Vagina (tissue), 2 donors: ENCODE data around the gene NTNG1.

Experiments used
- POLR2A ChIP-seq, 2 donors: fragments of 450-650 bp; IDR thresholded peaks; one replicate each; pipeline ENCODE4 v1.6.1; 2017; ENCODE audit warnings: antibody characterized with exemption in 2 of 2, mild to moderate bottlenecking in 2 of 2, moderate library complexity in 2 of 2
- TF ChIP-seq, protein P1 (sequence below), 3 experiments: fragments of 450-650 bp in 2 of 3; fragments of 200-600 bp in 1 of 3; sonication (generic) in 1 of 3; IDR thresholded peaks; one replicate each; pipeline ENCODE4 v1.5.1; 2017 to 2019; ENCODE audit warnings: antibody characterized with exemption in 3 of 3, mild to moderate bottlenecking in 2 of 3, moderate library complexity in 2 of 3

DNA sequence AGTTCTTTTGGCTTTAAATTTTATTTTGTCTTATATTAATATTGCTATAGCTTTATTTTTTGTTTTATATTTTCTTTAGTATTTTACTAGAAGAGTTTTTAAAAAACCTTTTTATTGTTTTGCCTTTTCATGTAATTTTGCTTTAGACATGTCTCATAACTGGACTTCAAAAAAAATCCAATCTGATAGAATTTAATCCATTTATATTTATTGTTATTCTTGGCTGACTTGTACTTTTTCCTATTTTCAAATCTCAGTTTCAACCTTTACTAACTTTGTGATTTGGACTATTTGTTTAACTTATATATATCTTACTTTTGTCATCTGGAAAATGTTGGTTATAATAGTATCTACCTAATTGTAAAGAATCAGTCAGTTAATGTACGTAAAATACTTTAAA lies 61.2 kb downstream of the NTNG1 start:
- TF ChIP-seq, protein P1, sequence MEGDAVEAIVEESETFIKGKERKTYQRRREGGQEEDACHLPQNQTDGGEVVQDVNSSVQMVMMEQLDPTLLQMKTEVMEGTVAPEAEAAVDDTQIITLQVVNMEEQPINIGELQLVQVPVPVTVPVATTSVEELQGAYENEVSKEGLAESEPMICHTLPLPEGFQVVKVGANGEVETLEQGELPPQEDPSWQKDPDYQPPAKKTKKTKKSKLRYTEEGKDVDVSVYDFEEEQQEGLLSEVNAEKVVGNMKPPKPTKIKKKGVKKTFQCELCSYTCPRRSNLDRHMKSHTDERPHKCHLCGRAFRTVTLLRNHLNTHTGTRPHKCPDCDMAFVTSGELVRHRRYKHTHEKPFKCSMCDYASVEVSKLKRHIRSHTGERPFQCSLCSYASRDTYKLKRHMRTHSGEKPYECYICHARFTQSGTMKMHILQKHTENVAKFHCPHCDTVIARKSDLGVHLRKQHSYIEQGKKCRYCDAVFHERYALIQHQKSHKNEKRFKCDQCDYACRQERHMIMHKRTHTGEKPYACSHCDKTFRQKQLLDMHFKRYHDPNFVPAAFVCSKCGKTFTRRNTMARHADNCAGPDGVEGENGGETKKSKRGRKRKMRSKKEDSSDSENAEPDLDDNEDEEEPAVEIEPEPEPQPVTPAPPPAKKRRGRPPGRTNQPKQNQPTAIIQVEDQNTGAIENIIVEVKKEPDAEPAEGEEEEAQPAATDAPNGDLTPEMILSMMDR (IDR thresholded peaks at IDR 0.05), result no peak
- TF ChIP-seq POLR2A (IDR thresholded peaks at IDR 0.05), result no peak
